GM21723 (cell line): ENCODE measurements around the gene DENND1A.

Source experiments
- ATAC-seq: cut with Tn5 transposase; IDR thresholded peaks from one replicate; pipeline ENCODE4 v1.9.1; 2021; ENCODE audit warnings: mild to moderate bottlenecking, moderate library complexity; ENCODE audit not compliant: unreplicated experiment

DENND1A gene

GRCh38 chr9:123660691-123661466 is 269.0 kb downstream of the DENND1A start:
- no peak for ATAC-seq

- ATAC-seq, result no peak
These were observed 270.6 kb downstream of the DENND1A start for GRCh38 chr9:123659358-123659757.

GRCh38 chr9:123658792-123659191 is 271.1 kb downstream of the DENND1A start:
- ATAC-seq, result no peak

- ATAC-seq, result no peak
These were observed 272.0 kb downstream of the DENND1A start for GRCh38 chr9:123657941-123658340.

DNA sequence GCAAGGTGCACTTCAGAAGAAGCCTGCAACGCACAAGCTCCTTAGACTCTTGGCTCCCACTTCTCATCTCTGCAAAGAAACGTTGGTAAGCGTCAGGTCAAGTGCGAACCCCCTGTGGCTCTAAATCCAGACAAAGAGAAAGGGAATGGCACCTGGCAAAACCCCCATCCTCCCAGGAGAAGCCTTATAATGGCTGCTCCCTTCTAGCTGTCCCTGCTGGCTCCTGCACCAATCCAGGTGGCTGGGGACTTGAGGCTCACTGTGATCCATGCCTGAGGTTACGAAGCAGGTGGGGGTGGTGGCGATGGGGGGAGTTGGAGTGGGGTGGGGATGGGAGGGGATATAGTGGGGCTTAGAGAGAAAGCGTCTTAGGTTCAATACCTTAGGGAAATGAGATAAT is 272.8 kb downstream of the DENND1A start:
- ATAC-seq, result no peak

- ATAC-seq, result no peak
These were observed 273.4 kb downstream of the DENND1A start for GRCh38 chr9:123656565-123656964.

- ATAC-seq, result no peak
These were observed 274.1 kb downstream of the DENND1A start for GRCh38 chr9:123655681-123656423.

GRCh38 chr9:123654994-123655637 is 274.8 kb downstream of the DENND1A start:
- no peak for ATAC-seq

GRCh38 chr9:123654218-123654993 is 275.5 kb downstream of the DENND1A start:
- ATAC-seq, result no peak

- ATAC-seq, result no peak
These were observed 277.5 kb downstream of the DENND1A start for GRCh38 chr9:123652416-123652815.

DNA sequence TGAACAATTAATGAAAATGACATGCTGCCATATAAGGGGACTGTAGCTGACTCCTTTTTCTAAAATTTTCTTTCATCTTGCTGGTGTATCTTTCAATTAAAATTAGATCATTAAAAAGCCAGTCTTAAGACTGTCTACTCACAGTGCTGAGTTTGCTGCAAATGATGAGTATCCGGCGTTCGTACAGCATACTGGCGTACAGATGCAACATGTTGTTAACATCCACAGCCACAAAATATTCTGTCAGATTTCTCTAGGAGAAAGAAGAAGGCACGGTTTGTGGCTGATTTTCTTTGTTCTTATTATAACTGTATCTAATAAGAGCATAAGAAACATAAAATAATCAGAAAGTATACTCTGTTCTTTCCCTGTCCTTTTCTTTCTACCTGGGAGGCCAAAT is 278.1 kb downstream of the DENND1A start:
- ATAC-seq, result no peak

- no peak for ATAC-seq
These were observed 278.7 kb downstream of the DENND1A start for GRCh38 chr9:123651273-123651672.

- no peak for ATAC-seq
These were observed 280.0 kb downstream of the DENND1A start for GRCh38 chr9:123649909-123650308.

- ATAC-seq, result no peak
These were observed 282.8 kb downstream of the DENND1A start for GRCh38 chr9:123647145-123647544.

DNA sequence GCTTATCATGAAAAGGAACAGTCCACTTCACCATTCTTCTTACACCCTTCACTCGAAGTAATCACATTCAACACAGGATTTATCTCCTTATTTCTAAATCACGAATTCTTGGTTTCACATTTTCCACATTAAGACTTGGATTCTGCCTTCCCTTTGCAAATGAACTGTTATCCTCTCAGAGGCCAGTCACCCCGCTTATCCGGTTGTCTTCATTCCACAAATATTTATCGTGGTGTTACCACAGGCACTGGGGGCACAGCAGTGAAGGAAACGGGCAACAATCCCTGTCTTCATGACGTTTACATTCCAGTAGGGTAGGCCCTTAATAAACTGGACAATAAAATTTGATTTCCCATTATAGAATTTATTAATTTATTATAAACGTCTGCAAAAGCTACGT is 284.2 kb downstream of the DENND1A start:
- ATAC-seq, result no peak

GRCh38 chr9:123645126-123645525 is 284.8 kb downstream of the DENND1A start:
- no peak for ATAC-seq

GRCh38 chr9:123643518-123643917 is 286.4 kb downstream of the DENND1A start:
- no peak for ATAC-seq

GRCh38 chr9:123642291-123643278 is 287.3 kb downstream of the DENND1A start:
- no peak for ATAC-seq

- no peak for ATAC-seq
These were observed 289.1 kb downstream of the DENND1A start for GRCh38 chr9:123640792-123641222.

GRCh38 chr9:123639743-123640142 is 290.2 kb downstream of the DENND1A start:
- no peak for ATAC-seq
